GM23248 (cell line): Measurements from ENCODE around the gene PLCB1. TPM values are rescaled to one million over a fixed set of nuclear protein-coding genes. Genes with fewer than 3 reads are reported as not detected.
A peak's percentile ranks its signal among the peaks of the same experiment; 100 is the strongest.
"Not testable (repeated sequence)": the region's sequence is repeated elsewhere in the genome, so short reads cannot be mapped to it uniquely, and the experiment has no call there.

Source experiments
- DNase-seq: peaks from one replicate; pipeline ENCODE4 v3.0.0-alpha.2; 2015
- H2AFZ ChIP-seq: fragments of 200-600 bp; sonication (generic); 2 replicates; pipeline ENCODE4 v1.6.1; 2016; ENCODE audit warnings: antibody characterized with exemption
- H3F3A ChIP-seq: fragments of 200-600 bp; sonication (generic); 2 replicates; pipeline ENCODE4 v1.6.1; 2016; ENCODE audit warnings: mild to moderate bottlenecking, antibody characterized with exemption, mixed run types; ENCODE audit not compliant: insufficient read depth
- H3K27ac ChIP-seq: fragments of 200-600 bp; sonication (generic); 2 replicates; pipeline ENCODE4 v1.5.1; 2016; ENCODE audit warnings: mild to moderate bottlenecking
- H3K27me3 ChIP-seq: fragments of 200-600 bp; sonication (generic); replicated peaks from 2 replicates; pipeline ENCODE4 v1.6.1; 2016; ENCODE audit warnings: mild to moderate bottlenecking; ENCODE audit not compliant: insufficient read depth
- H3K36me3 ChIP-seq: fragments of 200-600 bp; sonication (generic); 2 replicates; pipeline ENCODE4 v1.6.1; 2016; ENCODE audit warnings: low read depth, mild to moderate bottlenecking
- H3K4me1 ChIP-seq: fragments of 200-600 bp; sonication (generic); 2 replicates; pipeline ENCODE4 v1.6.1; 2016; ENCODE audit warnings: mild to moderate bottlenecking; ENCODE audit not compliant: insufficient read depth
- H3K4me2 ChIP-seq: fragments of 200-600 bp; sonication (generic); one replicate; pipeline ENCODE4 v1.6.1; 2016; ENCODE audit warnings: mild to moderate bottlenecking; ENCODE audit not compliant: unreplicated experiment
- H3K4me3 ChIP-seq: fragments of 200-600 bp; sonication (generic); 2 replicates; pipeline ENCODE4 v1.5.1; 2016; ENCODE audit warnings: mild to moderate bottlenecking
- H3K79me2 ChIP-seq: fragments of 200-600 bp; sonication (generic); 2 replicates; pipeline ENCODE4 v1.6.1; 2016; ENCODE audit warnings: mild to moderate bottlenecking; ENCODE audit not compliant: insufficient read depth
- H3K9ac ChIP-seq: fragments of 200-600 bp; sonication (generic); 2 replicates; pipeline ENCODE4 v1.6.1; 2016; ENCODE audit warnings: mild to moderate bottlenecking
- H3K9me2 ChIP-seq: fragments of 200-600 bp; sonication (generic); 2 replicates; pipeline ENCODE4 v1.6.1; 2016; ENCODE audit warnings: mixed run types, mild to moderate bottlenecking, moderate library complexity; ENCODE audit not compliant: insufficient read depth
- H3K9me3 ChIP-seq: fragments of 200-600 bp; sonication (generic); one replicate; pipeline ENCODE4 v1.6.1; 2017; ENCODE audit warnings: low read depth
- H4K20me1 ChIP-seq: fragments of 200-600 bp; sonication (generic); 2 replicates; pipeline ENCODE4 v1.6.0; 2016; ENCODE audit not compliant: insufficient read depth
- EZH2 ChIP-seq: fragments of 200-600 bp; sonication (generic); IDR thresholded peaks from 2 replicates; pipeline ENCODE4 v1.6.1; 2018; ENCODE audit warnings: antibody characterized with exemption, mild to moderate bottlenecking; ENCODE audit not compliant: insufficient read depth, poor library complexity, severe bottlenecking
- EZH2phosphoT487 ChIP-seq: fragments of 200-600 bp; sonication (generic); IDR thresholded peaks from 2 replicates; pipeline ENCODE4 v1.6.1; 2018; ENCODE audit warnings: antibody characterized with exemption, moderate library complexity, mild to moderate bottlenecking, low read depth; ENCODE audit not compliant: insufficient read depth
- WGBS, 2 experiments: methylation state at CpG; one replicate each; pipeline ENCODE4 v1.1.6; 2015 to 2017; ENCODE audit warnings: low lambda C conversion rate in 2 of 2, low coverage in 1 of 2; ENCODE audit errors: missing lambda C conversion rate in 2 of 2; 5-methylcytosine and 5-hydroxymethylcytosine counted together
- in situ Hi-C: fragments of 300-500 bp; cut with MboI; formaldehyde crosslinking; loops from 2 replicates; pipeline ENCODE4 v1.15.0; 2020
- polyA plus RNA-seq: library from polyadenylated mRNA; unstranded; fragments of >200 nt; fragmentation: Nextera tagmentation; extraction: Ambion mirVana; gene quantifications from 2 replicates; pipeline ENCODE4 v1.2.1, GENCODE V29; 2016
- total RNA-seq: library from RNA; depleted of rRNA; stranded (reverse); fragments of >200 nt; shearing (Covaris generic); gene quantifications from 2 replicates; pipeline ENCODE4 v1.2.3, GENCODE V29; 2014

PLCB1 gene
- total and polyA plus RNA-seq, 2 experiments from 2014 or later: 3.7 to 12.8 TPM

GRCh38 chr20:8457978-8458377 is 325.9 kb downstream of the PLCB1 start:
- H3K79me2 ChIP-seq: no peaks in the 10 kb centered on the region
- peaks cover 9% of the 10 kb centered on the region for H3K4me1 ChIP-seq
- H3K4me3 ChIP-seq: no peak overlapping the region
- H3K27ac ChIP-seq: no peak overlapping the region
- no peaks in the 10 kb centered on the region for H4K20me1 ChIP-seq
- no peaks in the 10 kb centered on the region for H3K36me3 ChIP-seq
- H3K27me3 ChIP-seq: no peaks in the 10 kb centered on the region
- DNase-seq: no peak
- peaks cover 3% of the 10 kb centered on the region; the same call in 1 of the 2 replicates for H3F3A ChIP-seq
- no peak overlapping the region for H2AFZ ChIP-seq
- no peaks in the 10 kb centered on the region for H3K9me3 ChIP-seq
- no peak overlapping the region for H3K9ac ChIP-seq
- in situ Hi-C loops: no loop called here
- WGBS, 2 experiments: 75 to 80% methylated on average over 4 of the region's 4 CpGs
- no peak overlapping the region for H3K4me2 ChIP-seq
- TF ChIP-seq EZH2phosphoT487: no peak
- no peak for TF ChIP-seq EZH2
- H3K9me2 ChIP-seq: no peaks in the 10 kb centered on the region

GRCh38 chr20:8461186-8461585 is 329.1 kb downstream of the PLCB1 start:
- Histone ChIP-seq H3K4me2 (no peak overlapping the region), H3K4me1 (no peaks in the 10 kb centered on the region), H2AFZ (no peak overlapping the region), H3K27me3 (no peaks in the 10 kb centered on the region), H3F3A (no peaks in the 10 kb centered on the region), H4K20me1 (no peaks in the 10 kb centered on the region), H3K36me3 (no peaks in the 10 kb centered on the region), H3K27ac (no peak overlapping the region), H3K4me3 (no peak overlapping the region), H3K9ac (no peak overlapping the region), H3K79me2 (no peaks in the 10 kb centered on the region), H3K9me3 (no peaks in the 10 kb centered on the region), H3K9me2 (no peaks in the 10 kb centered on the region)
- in situ Hi-C loops: no loop called here
- DNase-seq: no peak
- TF ChIP-seq EZH2: no peak
- no peak for TF ChIP-seq EZH2phosphoT487

GRCh38 chr20:8464368-8464767 is 332.3 kb downstream of the PLCB1 start:
- no peak for DNase-seq
- Histone ChIP-seq H4K20me1 (no peaks in the 10 kb centered on the region), H2AFZ (no peak overlapping the region), H3K4me2 (no peak overlapping the region), H3K4me3 (no peak overlapping the region), H3K27me3 (no peaks in the 10 kb centered on the region), H3K9me2 (no peaks in the 10 kb centered on the region), H3K79me2 (no peaks in the 10 kb centered on the region), H3K9me3 (no peaks in the 10 kb centered on the region), H3K27ac (no peak overlapping the region), H3F3A (no peaks in the 10 kb centered on the region), H3K36me3 (no peaks in the 10 kb centered on the region), H3K9ac (no peak overlapping the region), H3K4me1 (0 out of 2 replicates have a peak, but pooled peaks cover 4% of the 10 kb centered on the region)
- in situ Hi-C loops: no loop called here
- WGBS, 2 experiments: 87 to 97% methylated on average over 2 of the region's 2 CpGs
- TF ChIP-seq EZH2 (no peak), EZH2phosphoT487 (no peak)

- H3K9ac ChIP-seq: peak overlapping the region; percentile 16; the same call in 1 of the 2 replicates
- WGBS, 2 experiments: 69 to 70% methylated on average over 2 of the region's 2 CpGs
- H4K20me1 ChIP-seq, H3K9me2 ChIP-seq, H3K4me2 ChIP-seq, H3K79me2 ChIP-seq, H3K36me3 ChIP-seq, H3K4me3 ChIP-seq, H2AFZ ChIP-seq, H3F3A ChIP-seq, in situ Hi-C loops, H3K9me3 ChIP-seq, H3K27me3 ChIP-seq, H3K4me1 ChIP-seq: not testable (repeated sequence)
- peak overlapping the region; percentile 40 for H3K27ac ChIP-seq
- peak; percentile 51 for DNase-seq
Observed at GRCh38 chr20:8466781-8467180, 334.7 kb downstream of the PLCB1 start.

- H3K9me3 ChIP-seq: no peaks in the 10 kb centered on the region
- no peak overlapping the region for H3K4me2 ChIP-seq
- H3K9me2 ChIP-seq: no peaks in the 10 kb centered on the region
- H3F3A ChIP-seq: no peaks in the 10 kb centered on the region
- H3K4me1 ChIP-seq: 0 out of 2 replicates have a peak, but pooled peaks cover 4% of the 10 kb centered on the region
- no peak for DNase-seq
- H3K27me3 ChIP-seq: no peaks in the 10 kb centered on the region
- H3K4me3 ChIP-seq: no peak overlapping the region
- H3K79me2 ChIP-seq: no peaks in the 10 kb centered on the region
- in situ Hi-C loops: no loop called here
- H4K20me1 ChIP-seq: no peaks in the 10 kb centered on the region
- H3K27ac ChIP-seq: no peak overlapping the region
- H3K9ac ChIP-seq: no peak overlapping the region
- 90 to 95% methylated on average over 1 of the region's 1 CpG for whole genome bisulfite sequencing, 2 experiments
- no peak for TF ChIP-seq EZH2phosphoT487
- TF ChIP-seq EZH2: no peak
- no peaks in the 10 kb centered on the region for H3K36me3 ChIP-seq
- no peak overlapping the region for H2AFZ ChIP-seq
Observed at GRCh38 chr20:8470156-8470555, 338.1 kb downstream of the PLCB1 start.
